Ectodermal cell (in vitro differentiated cells): Measurements from ENCODE around the gene ATP6V0C.
"Not testable (repeated sequence)": the region's sequence is repeated elsewhere in the genome, so short reads cannot be mapped to it uniquely, and the experiment has no call there.

Experiments
- H3K27ac ChIP-seq: 2 replicates; pipeline ENCODE4 v1.7.0; 2013; ENCODE audit warnings: mild to moderate bottlenecking, low read depth, low read length; ENCODE audit not compliant: insufficient read depth, poor library complexity, severe bottlenecking
- H3K27me3 ChIP-seq: 2 replicates; pipeline ENCODE4 v1.7.0; 2013; ENCODE audit warnings: mild to moderate bottlenecking, low read length; ENCODE audit not compliant: insufficient read depth, control insufficient read depth, poor library complexity, severe bottlenecking
- H3K36me3 ChIP-seq: one replicate; pipeline ENCODE4 v1.7.0; 2013; ENCODE audit warnings: low read length; ENCODE audit not compliant: control insufficient read depth, insufficient read depth
- H3K4me1 ChIP-seq: one replicate; pipeline ENCODE4 v1.7.0; 2013; ENCODE audit warnings: low read length; ENCODE audit not compliant: control insufficient read depth, insufficient read depth
- H3K4me3 ChIP-seq: 2 replicates; pipeline ENCODE4 v1.7.0; 2013; ENCODE audit warnings: low read depth, low read length, control low read depth; ENCODE audit not compliant: insufficient read depth
- H3K9me3 ChIP-seq: 2 replicates; pipeline ENCODE4 v1.7.0; 2013; ENCODE audit warnings: mild to moderate bottlenecking, low read length, moderate library complexity; ENCODE audit not compliant: control insufficient read depth
- WGBS, 2 experiments: methylation state at CpG; one replicate each; pipeline ENCODE4 v1.1.7; 2013; ENCODE audit warnings: missing lambda C conversion rate in 2 of 2; 5-methylcytosine and 5-hydroxymethylcytosine counted together

ATP6V0C gene

DNA sequence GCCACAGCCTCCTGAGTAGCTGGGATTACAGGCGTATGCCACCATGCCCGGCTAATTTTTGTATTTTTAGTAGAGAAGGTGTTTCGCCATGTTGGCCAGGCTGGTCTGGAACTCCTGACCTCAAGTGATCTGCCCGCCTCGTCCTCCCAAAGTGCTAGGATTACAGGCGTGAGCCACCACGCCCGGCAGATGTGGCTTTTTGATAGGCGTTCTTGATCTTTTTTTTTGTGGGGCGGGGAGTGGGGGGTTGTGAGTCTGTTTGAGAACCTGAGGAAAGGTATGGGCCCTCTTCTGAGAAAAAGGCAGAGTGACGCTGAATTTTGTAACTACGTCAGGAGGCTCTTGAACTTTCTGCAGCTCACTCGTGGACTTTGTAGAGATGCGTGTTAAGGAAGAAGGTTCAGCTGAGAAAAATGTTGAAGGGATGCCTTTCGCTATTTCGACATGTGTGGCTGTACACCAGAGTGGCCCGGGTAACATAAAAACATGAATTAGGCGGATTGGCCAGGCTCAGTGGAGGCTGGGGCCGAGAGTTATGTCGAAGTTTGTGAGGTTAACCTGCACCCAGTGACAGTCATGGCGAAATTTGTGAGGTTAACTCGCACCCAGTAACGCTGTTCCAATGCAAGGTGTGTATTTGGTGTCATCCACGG, 25.6 kb downstream of the ATP6V0C start:
- not testable (repeated sequence) for H3K9me3 ChIP-seq, H3K27ac ChIP-seq, H3K36me3 ChIP-seq, H3K4me1 ChIP-seq, H3K4me3 ChIP-seq, H3K27me3 ChIP-seq
- WGBS, 2 experiments, result 93 to 95% methylated on average over 24 of the region's 24 CpGs

GRCh38 chr16:2539845-2540458, 26.2 kb downstream of the ATP6V0C start:
- not testable (repeated sequence) for H3K36me3 ChIP-seq, H3K27ac ChIP-seq, H3K27me3 ChIP-seq, H3K9me3 ChIP-seq, H3K4me3 ChIP-seq, H3K4me1 ChIP-seq
- 80 to 81% methylated on average over 14 of the region's 14 CpGs for WGBS, 2 experiments

- H3K36me3 ChIP-seq, H3K4me3 ChIP-seq, H3K9me3 ChIP-seq, H3K27me3 ChIP-seq, H3K27ac ChIP-seq, H3K4me1 ChIP-seq: not testable (repeated sequence)
- WGBS, 2 experiments, result 98 to 100% methylated on average over 3 of the region's 4 CpGs
Observed at GRCh38 chr16:2540912-2541311, 27.2 kb downstream of the ATP6V0C start.

DNA sequence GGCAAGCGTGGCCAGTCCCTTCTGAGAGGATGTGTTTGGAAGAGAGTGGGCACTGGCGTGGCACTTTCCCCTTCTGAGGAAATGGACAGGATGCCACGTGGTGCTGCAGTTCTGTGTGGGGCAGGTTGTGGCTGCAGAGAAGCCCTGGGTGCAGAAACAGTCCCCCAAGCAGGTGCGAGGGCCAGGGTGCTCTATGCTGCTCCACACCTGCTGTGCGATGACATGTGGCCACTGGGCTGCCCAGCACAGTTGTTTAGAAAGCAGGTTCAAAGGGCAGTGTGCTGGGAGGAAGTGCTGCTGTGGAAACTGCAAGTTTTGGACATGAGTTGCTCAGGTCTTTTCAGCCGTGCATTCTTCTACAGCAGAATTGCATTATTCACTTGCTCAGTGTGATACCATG, 27.7 kb downstream of the ATP6V0C start:
- not testable (repeated sequence) for H3K36me3 ChIP-seq, H3K9me3 ChIP-seq, H3K4me1 ChIP-seq, H3K27me3 ChIP-seq, H3K4me3 ChIP-seq, H3K27ac ChIP-seq
- WGBS, 2 experiments, result 92 to 95% methylated on average over 6 of the region's 6 CpGs

DNA sequence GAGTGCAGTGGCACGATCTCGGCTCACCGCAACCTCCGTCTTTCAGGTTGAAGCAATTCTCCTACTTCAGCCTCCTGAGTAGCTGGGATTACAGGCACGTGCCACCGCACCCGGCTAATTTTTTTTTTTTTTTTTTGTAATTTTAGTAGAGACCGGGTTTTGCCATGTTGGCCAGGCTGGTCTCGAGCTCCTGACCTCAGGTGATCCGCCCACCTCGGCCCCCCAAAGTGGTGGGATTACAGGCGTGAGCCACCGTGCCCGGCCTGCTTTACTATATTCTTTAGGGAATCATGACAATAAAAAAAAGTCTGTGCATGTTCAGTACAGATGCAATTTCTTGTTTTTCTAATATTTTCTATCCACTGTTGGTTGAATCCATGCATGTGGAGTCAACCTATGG, 30.0 kb downstream of the ATP6V0C start:
- not testable (repeated sequence) for H3K27me3 ChIP-seq, H3K27ac ChIP-seq, H3K4me1 ChIP-seq, H3K4me3 ChIP-seq, H3K9me3 ChIP-seq, H3K36me3 ChIP-seq
- WGBS, 2 experiments, result 91 to 96% methylated on average over 14 of the region's 14 CpGs

DNA sequence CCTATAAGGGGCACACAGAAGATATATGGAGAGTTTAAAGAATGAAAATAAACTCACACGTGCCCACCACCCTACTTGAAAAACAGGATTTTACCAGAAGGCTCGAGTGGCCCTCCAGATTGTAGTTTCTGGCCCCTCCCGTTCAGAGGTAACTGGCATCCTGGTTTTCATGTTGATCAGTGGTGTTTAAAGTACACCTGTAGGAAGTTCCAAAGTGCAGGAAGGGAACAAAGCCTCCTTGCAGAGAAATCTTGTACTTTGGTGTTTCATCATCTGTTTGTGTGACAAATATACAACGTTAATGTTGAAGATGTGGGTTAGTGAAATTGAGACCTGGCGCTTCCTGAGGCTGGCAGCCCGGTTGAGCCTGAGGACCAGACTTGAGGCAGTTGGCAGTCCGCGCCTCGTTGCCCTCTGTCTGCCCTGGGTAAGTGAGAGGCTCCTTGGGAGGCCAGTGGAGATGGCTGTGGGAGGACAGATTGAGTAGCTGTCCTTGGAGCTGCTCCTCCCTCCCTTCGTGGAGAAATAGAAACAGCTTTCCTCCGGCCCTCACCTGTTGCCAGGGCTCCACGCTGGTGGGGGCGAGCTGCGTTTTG, 36.6 kb downstream of the ATP6V0C start:
- not testable (repeated sequence) for H3K9me3 ChIP-seq, H3K4me3 ChIP-seq, H3K27me3 ChIP-seq, H3K27ac ChIP-seq, H3K36me3 ChIP-seq, H3K4me1 ChIP-seq
- no CpG with 5 or more reads among the region's 14 CpGs for WGBS, 2 experiments

DNA sequence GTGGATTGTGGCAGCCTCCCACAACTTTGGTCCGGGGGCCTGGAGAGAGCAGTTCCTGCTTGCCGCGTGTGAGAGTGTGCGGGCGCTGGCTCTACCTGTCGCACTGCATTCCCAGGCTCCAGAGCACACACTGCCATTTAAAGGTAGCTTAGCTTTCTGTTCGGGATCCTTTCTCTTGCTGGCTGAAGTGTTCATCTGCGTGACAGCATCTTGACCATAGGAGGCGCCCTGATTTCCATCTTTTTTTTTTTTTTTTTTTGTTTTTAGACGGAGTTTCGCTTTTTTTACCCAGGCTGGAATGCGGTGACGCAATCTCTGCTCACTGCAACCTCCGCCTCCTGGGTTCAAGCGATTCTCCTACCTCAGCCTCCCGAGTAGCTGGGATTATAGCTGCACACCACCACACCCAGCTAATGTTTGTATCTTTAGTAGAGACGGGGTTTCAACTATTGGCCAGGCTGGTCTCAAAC, 37.7 kb downstream of the ATP6V0C start:
- H3K27me3 ChIP-seq, H3K36me3 ChIP-seq, H3K4me1 ChIP-seq, H3K27ac ChIP-seq, H3K9me3 ChIP-seq, H3K4me3 ChIP-seq: not testable (repeated sequence)
- WGBS, 2 experiments, result 62 to 67% methylated on average over 10 to 12 of the region's 17 CpGs

GRCh38 chr16:2554709-2555425, 41.1 kb downstream of the ATP6V0C start:
- not testable (repeated sequence) for H3K4me3 ChIP-seq, H3K27ac ChIP-seq, H3K27me3 ChIP-seq, H3K36me3 ChIP-seq, H3K4me1 ChIP-seq, H3K9me3 ChIP-seq
- whole genome bisulfite sequencing, 2 experiments, result no CpG with 5 or more reads among the region's 13 CpGs

DNA sequence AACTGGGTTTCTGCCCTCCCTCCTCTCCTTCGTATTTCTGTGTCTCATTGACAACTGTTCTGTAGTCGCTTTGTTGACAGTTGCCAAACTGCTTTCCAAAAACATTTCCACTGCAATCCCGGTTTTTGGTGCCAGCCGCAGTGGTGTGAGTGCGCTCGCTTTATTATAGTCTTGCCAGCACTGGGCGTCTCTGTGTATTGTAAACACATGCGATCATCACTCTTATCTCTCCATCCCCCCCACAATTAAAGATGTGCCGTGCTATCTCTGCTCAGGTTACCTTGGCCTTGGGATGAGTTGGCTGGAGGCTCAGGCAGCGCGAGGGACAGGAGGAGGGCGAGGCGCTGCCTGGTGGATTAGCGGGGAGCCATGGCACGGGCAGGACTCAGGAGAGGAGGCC, 43.4 kb downstream of the ATP6V0C start:
- not testable (repeated sequence) for H3K27ac ChIP-seq, H3K4me3 ChIP-seq, H3K36me3 ChIP-seq, H3K9me3 ChIP-seq, H3K4me1 ChIP-seq, H3K27me3 ChIP-seq
- WGBS, 2 experiments, result no CpG with 5 or more reads among the region's 15 CpGs

- H3K27me3 ChIP-seq, H3K27ac ChIP-seq, H3K9me3 ChIP-seq, H3K36me3 ChIP-seq, H3K4me3 ChIP-seq, H3K4me1 ChIP-seq: not testable (repeated sequence)
- WGBS, 2 experiments, result 92% methylated on average over 7 to 8 of the region's 17 CpGs
Observed at GRCh38 chr16:2560131-2560797, 46.5 kb downstream of the ATP6V0C start.
